ENCODE measurements around the gene EPS8L2.

EPS8L2 gene

GRCh38 chr11:690738-691633 is 15.0 kb upstream of the EPS8L2 start:
- Histone ChIP-seq H3K36me3 (ENCODE audit: insufficient read depth, low read length) (peaks cover 27% of the 10 kb centered on the region), H3K9ac (ENCODE audit: low read depth, low read length) (no peak overlapping the region), H3K4me1 (ENCODE audit: control insufficient read depth, insufficient read depth, low read length) (peaks cover 21% of the 10 kb centered on the region), H3K27me3 (ENCODE audit: control insufficient read depth, insufficient read depth, low read length) (no peaks in the 10 kb centered on the region), H3K4me2 (ENCODE audit: low read length) (no peak overlapping the region), H3K4me3 (ENCODE audit: low read length) (no peak overlapping the region), H3K9me3 (replicated peaks; ENCODE audit: low read length) (no peaks in the 10 kb centered on the region)

- Histone ChIP-seq H3K27me3 (ENCODE audit: control insufficient read depth, insufficient read depth, low read length) (no peaks in the 10 kb centered on the region), H3K9ac (ENCODE audit: low read depth, low read length) (no peak overlapping the region), H3K4me3 (ENCODE audit: low read length) (no peak overlapping the region), H3K9me3 (replicated peaks; ENCODE audit: low read length) (no peaks in the 10 kb centered on the region), H3K36me3 (ENCODE audit: insufficient read depth, low read length) (peaks cover 18% of the 10 kb centered on the region), H3K4me1 (ENCODE audit: control insufficient read depth, insufficient read depth, low read length) (peaks cover 22% of the 10 kb centered on the region), H3K4me2 (ENCODE audit: low read length) (no peak overlapping the region)
Measured at GRCh38 chr11:691710-692590, 14.1 kb upstream of the EPS8L2 start.

- peak overlapping the region; percentile 87 for H3K4me2 ChIP-seq (ENCODE audit: low read length)
- H3K4me3 ChIP-seq (ENCODE audit: low read length), result peak overlapping the region; percentile 83
- H3K4me1 ChIP-seq (ENCODE audit: control insufficient read depth, insufficient read depth, low read length), result peaks cover 31% of the 10 kb centered on the region
- H3K27me3 ChIP-seq (ENCODE audit: control insufficient read depth, insufficient read depth, low read length), result no peaks in the 10 kb centered on the region
- peaks cover 11% of the 10 kb centered on the region for H3K36me3 ChIP-seq (ENCODE audit: insufficient read depth, low read length)
- H3K9ac ChIP-seq (ENCODE audit: low read depth, low read length), result peak overlapping the region; percentile 61
- no peaks in the 10 kb centered on the region for H3K9me3 ChIP-seq (replicated peaks; ENCODE audit: low read length)
Measured at GRCh38 chr11:692824-693414, 13.1 kb upstream of the EPS8L2 start.

- Histone ChIP-seq H3K4me1 (ENCODE audit: control insufficient read depth, insufficient read depth, low read length) (peaks cover 36% of the 10 kb centered on the region), H3K9me3 (replicated peaks; ENCODE audit: low read length) (no peaks in the 10 kb centered on the region), H3K36me3 (ENCODE audit: insufficient read depth, low read length) (peaks cover 6% of the 10 kb centered on the region), H3K4me3 (ENCODE audit: low read length) (peak overlapping the region; percentile 83), H3K9ac (ENCODE audit: low read depth, low read length) (peak overlapping the region; percentile 61), H3K27me3 (ENCODE audit: control insufficient read depth, insufficient read depth, low read length) (no peaks in the 10 kb centered on the region), H3K4me2 (ENCODE audit: low read length) (peak overlapping the region; percentile 87)
Measured at GRCh38 chr11:693415-693831, 12.6 kb upstream of the EPS8L2 start.

GRCh38 chr11:693887-694562 is 12.0 kb upstream of the EPS8L2 start:
- Histone ChIP-seq H3K9me3 (replicated peaks; ENCODE audit: low read length) (no peaks in the 10 kb centered on the region), H3K9ac (ENCODE audit: low read depth, low read length) (peak overlapping the region; percentile 61), H3K4me2 (ENCODE audit: low read length) (peak overlapping the region; percentile 87), H3K4me3 (ENCODE audit: low read length) (peak overlapping the region; percentile 83), H3K36me3 (ENCODE audit: insufficient read depth, low read length) (no peaks in the 10 kb centered on the region), H3K27me3 (ENCODE audit: control insufficient read depth, insufficient read depth, low read length) (no peaks in the 10 kb centered on the region), H3K4me1 (ENCODE audit: control insufficient read depth, insufficient read depth, low read length) (peaks cover 43% of the 10 kb centered on the region)

- Histone ChIP-seq H3K9me3 (replicated peaks; ENCODE audit: low read length) (no peaks in the 10 kb centered on the region), H3K4me1 (ENCODE audit: control insufficient read depth, insufficient read depth, low read length) (peaks cover 43% of the 10 kb centered on the region), H3K4me2 (ENCODE audit: low read length) (peak within 1 kb of the TSS; percentile 90), H3K36me3 (ENCODE audit: insufficient read depth, low read length) (peaks cover 1% of the 10 kb centered on the region), H3K4me3 (ENCODE audit: low read length) (peak within 1 kb of the TSS; percentile 83), H3K9ac (ENCODE audit: low read depth, low read length) (peak within 1 kb of the TSS; percentile 99), H3K27me3 (ENCODE audit: control insufficient read depth, insufficient read depth, low read length) (no peaks in the 10 kb centered on the region)
Measured at GRCh38 chr11:694563-695287, 11.3 kb upstream of the EPS8L2 start, which contains the start of gene DEAF1. TSS of gene DEAF1 (minus strand) at chr11:695222. CDS start at chr11:695047, 175 bp downstream.

- peaks cover 4% of the 10 kb centered on the region for H3K36me3 ChIP-seq (ENCODE audit: insufficient read depth, low read length)
- no peaks in the 10 kb centered on the region for H3K9me3 ChIP-seq (replicated peaks; ENCODE audit: low read length)
- peak overlapping the region; percentile 99 for H3K9ac ChIP-seq (ENCODE audit: low read depth, low read length)
- H3K27me3 ChIP-seq (ENCODE audit: control insufficient read depth, insufficient read depth, low read length), result no peaks in the 10 kb centered on the region
- peaks cover 43% of the 10 kb centered on the region for H3K4me1 ChIP-seq (ENCODE audit: control insufficient read depth, insufficient read depth, low read length)
- H3K4me2 ChIP-seq (ENCODE audit: low read length), result peak overlapping the region; percentile 90
- H3K4me3 ChIP-seq (ENCODE audit: low read length), result peak overlapping the region; percentile 83
Measured at GRCh38 chr11:695288-695537, 10.8 kb upstream of the EPS8L2 start.

GRCh38 chr11:695538-696248 is 10.3 kb upstream of the EPS8L2 start, which contains the start of gene TMEM80:
TSS of gene TMEM80 (plus strand) at chr11:695816. CDS start at chr11:695828, 12 bp downstream.
- peak within 1 kb of the TSS; percentile 99 for H3K9ac ChIP-seq (ENCODE audit: low read depth, low read length)
- peaks cover 43% of the 10 kb centered on the region for H3K4me1 ChIP-seq (ENCODE audit: control insufficient read depth, insufficient read depth, low read length)
- H3K27me3 ChIP-seq (ENCODE audit: control insufficient read depth, insufficient read depth, low read length), result no peaks in the 10 kb centered on the region
- no peaks in the 10 kb centered on the region for H3K9me3 ChIP-seq (replicated peaks; ENCODE audit: low read length)
- H3K4me3 ChIP-seq (ENCODE audit: low read length), result peak within 1 kb of the TSS; percentile 83
- H3K36me3 ChIP-seq (ENCODE audit: insufficient read depth, low read length), result peaks cover 8% of the 10 kb centered on the region
- H3K4me2 ChIP-seq (ENCODE audit: low read length), result peak within 1 kb of the TSS; percentile 90

- Histone ChIP-seq H3K4me1 (ENCODE audit: control insufficient read depth, insufficient read depth, low read length) (peaks cover 44% of the 10 kb centered on the region), H3K4me3 (ENCODE audit: low read length) (peak overlapping the region; percentile 83), H3K36me3 (ENCODE audit: insufficient read depth, low read length) (peaks cover 9% of the 10 kb centered on the region), H3K4me2 (ENCODE audit: low read length) (peak overlapping the region; percentile 79), H3K27me3 (ENCODE audit: control insufficient read depth, insufficient read depth, low read length) (no peaks in the 10 kb centered on the region), H3K9ac (ENCODE audit: low read depth, low read length) (peak overlapping the region; percentile 44), H3K9me3 (replicated peaks; ENCODE audit: low read length) (no peaks in the 10 kb centered on the region)
Measured at GRCh38 chr11:696955-697491, 9.0 kb upstream of the EPS8L2 start.

GRCh38 chr11:697811-698311 is 8.2 kb upstream of the EPS8L2 start:
- no peak overlapping the region for H3K4me3 ChIP-seq (ENCODE audit: low read length)
- peak overlapping the region; percentile 33 for H3K4me2 ChIP-seq (ENCODE audit: low read length)
- H3K9ac ChIP-seq (ENCODE audit: low read depth, low read length), result peak overlapping the region; percentile 44
- H3K9me3 ChIP-seq (replicated peaks; ENCODE audit: low read length), result no peaks in the 10 kb centered on the region
- H3K36me3 ChIP-seq (ENCODE audit: insufficient read depth, low read length), result peaks cover 13% of the 10 kb centered on the region
- no peaks in the 10 kb centered on the region for H3K27me3 ChIP-seq (ENCODE audit: control insufficient read depth, insufficient read depth, low read length)
- H3K4me1 ChIP-seq (ENCODE audit: control insufficient read depth, insufficient read depth, low read length), result peaks cover 50% of the 10 kb centered on the region
